HG02840 (cell line): ENCODE measurements around the gene AIRE.

ENCODE experiments used
- ATAC-seq: cut with Tn5 transposase; IDR thresholded peaks from one replicate; pipeline ENCODE4 v1.9.1; 2021; ENCODE audit warnings: mild to moderate bottlenecking, moderate library complexity, moderate number of reproducible peaks; ENCODE audit not compliant: unreplicated experiment, low FRiP score

AIRE gene

DNA sequence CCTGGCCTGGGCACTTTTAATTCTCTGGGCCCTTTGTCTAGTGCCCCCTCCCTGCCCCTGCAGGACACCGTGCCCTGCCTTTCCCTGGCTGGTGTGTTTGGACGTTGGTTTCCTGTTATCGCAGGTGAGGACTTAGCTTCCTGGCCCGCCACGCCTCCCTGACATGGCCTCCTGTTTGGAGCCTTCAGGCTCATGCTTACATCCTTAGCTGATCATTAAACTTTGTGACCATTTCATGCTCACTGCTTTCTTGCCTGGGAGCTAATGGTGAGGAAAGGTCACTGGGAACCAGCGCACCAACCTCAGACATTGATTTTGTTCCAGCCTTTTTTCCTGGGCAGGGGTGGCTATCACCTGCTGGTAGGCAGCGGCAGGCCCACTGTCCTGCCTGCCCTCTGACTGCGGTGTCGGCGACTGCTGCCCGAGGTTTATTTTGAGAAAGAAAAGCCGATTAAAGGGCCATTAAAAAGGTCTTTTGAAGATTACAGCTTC lies 17.9 kb downstream of the AIRE start:
- no peak for ATAC-seq

DNA sequence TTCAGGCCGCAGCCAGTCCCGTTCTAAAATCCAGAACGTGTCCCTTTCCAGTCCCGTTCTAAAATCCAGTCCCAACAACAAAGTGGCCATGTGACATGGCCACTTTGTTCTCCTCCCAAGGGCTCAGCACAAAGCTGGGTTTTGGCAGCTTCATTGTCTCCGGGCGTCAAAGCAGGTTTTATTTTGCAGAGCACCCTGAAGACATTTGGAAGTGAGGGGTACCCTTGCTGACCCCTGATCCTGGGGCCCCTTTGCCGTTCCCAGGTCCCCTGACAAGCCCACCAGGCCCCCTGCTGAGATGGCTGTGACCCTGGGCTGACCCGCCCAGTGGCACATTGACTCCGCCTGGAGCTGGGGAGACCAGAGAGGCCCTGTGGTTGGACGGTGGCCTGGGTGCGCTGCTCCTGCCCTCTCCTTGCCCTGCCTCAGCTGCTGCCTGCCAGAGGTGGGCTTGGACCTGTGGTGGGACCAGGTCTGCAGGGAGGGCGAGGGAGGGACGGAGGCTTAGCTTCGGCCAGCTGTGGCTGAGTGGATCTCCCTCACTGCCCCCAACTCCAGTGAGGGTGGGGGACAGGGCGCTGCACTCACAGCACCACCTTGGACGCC lies 18.4 kb downstream of the AIRE start:
- no peak for ATAC-seq

DNA sequence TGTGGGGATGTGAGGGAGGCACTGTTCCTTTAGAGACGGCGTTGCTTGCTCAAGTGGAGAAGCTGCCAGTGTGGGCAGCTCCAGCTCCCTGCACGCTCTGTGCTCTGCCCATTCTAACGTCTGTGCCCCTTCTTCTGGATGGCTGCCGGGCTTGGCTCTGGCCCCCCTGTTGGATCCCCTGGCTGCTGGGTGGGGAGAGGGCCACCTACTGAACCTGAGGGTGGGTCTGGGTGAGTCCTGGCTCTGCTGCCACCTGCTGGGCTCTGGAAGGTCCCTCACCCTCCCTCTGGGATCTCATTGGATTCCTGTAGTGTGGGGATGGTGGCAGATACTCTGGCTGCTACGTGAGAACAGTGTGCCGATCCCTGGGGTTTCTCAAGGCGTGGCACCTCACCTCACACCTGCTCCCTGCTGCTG lies 19.2 kb downstream of the AIRE start:
- no peak for ATAC-seq

DNA sequence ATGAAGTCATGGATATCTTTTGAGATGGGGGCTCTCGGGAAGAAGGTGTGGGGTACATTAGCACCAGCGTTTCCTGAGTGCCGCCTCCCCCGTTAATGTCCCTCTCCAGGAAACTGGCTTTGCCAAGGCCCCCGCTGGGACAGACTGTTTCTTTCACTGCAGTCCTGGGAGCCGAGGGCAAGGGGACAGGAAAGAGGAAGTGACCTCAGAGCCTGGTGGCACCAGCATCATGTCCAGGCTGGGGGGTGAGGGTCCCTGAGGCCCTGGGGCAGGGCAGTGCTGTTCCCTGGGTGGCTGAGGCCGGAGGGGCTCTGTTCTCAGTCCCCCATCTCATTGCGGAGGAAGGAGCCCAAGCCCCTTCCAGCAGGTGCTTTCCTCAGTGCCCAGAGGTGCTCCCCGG lies 20.0 kb downstream of the AIRE start:
- no peak for ATAC-seq

DNA sequence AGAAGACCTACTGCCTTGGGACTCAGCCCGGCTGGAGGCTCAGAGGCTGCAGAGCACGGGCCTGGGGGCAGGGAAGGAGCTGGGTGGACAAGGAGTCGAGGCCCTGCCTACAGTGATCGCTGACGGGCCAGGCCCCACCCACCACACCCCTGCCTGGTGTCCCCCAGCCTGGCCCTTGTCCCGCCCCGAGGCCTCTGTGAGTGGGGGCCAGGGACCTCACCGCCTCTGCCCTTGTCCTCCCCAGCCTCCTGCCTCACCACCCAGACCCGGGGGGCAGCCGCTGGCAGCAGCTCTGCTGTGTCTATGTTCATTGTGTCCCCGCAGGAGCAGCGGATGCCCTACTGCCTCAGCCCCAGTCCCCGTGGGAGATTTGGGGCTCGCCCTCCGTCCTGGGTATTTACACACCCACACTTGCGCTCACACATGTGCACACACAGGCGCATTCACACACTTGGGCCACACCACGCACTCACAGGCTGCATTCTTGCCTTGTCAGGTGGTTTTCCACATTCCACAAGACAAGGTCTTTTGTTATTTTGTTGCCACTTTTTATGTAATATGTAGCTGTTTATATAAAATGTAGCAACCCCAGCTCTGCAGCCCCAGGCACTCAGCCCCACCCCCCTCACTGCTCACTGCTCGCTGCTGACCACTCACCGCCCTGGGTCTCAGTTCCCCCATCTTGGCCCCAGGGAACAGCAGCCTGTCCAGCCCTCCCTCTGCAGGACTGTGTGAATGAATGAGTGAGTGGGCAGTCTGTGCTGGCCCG lies 21.4 kb downstream of the AIRE start:
- ATAC-seq: no peak

DNA sequence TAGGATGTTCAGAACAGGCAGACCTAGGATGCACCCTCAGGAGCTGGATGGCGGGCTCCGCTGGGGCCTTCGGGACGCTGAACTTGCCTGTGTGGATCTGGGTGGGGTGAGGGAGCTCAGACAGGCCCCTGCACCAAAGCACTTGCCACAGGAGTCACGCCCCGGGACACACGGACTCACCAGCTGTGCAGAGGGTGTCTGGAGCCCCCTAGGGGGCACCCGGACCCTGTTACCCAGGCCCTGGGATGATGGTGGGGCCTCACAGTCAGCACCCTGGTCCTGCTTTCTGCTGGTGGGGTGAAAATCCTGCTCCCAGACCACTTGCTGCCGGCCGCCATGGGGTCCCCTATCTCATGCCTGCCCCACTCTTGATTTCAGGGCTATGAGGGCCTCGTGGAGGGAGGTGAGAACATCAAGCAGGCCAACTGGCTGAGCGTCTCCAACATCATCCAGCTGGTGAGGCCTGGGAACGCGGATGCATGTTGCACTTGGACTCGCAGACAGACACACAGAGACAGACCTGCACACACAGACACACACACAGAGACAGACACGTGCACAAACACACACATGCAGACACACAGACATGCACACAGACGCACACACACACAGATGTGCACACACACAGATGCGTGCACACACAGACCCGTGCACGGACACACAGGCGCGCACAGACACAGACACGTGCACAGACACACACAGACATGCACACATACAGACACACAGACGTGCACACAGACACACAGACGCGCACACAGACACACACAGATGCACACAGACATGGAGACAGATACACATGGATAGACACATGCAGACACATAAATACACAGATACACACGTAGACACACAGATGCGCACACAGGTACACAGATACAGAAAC lies 25.2 kb downstream of the AIRE start:
- no peak for ATAC-seq

DNA sequence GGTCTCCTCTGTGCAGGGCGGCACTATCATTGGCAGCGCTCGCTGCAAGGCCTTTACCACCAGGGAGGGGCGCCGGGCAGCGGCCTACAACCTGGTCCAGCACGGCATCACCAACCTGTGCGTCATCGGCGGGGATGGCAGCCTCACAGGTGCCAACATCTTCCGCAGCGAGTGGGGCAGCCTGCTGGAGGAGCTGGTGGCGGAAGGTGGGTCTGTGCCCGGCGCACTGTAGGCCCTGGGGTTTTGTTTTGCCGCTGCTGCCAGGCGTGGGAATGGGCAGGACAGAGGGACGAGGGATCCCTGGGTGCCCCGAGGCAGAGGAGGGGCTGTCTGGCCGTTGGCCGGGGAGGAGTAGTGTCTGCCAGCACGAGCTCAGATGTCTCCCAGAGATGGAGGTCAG lies 26.4 kb downstream of the AIRE start:
- no peak for ATAC-seq

DNA sequence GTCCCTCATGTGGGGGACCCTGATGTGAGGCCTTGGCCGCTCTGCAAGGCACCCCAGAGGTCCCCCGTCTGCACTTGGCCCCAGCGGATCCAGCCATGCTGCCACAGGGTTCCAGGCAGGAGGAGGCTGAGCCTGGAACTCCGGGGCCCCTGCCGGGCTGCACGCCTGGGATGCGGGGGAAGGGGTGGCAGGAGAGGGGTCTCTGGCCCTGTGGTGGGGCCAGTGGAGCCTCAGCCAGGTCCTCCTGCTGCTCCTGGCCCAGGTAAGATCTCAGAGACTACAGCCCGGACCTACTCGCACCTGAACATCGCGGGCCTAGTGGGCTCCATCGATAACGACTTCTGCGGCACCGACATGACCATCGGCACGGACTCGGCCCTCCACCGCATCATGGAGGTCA lies 27.0 kb downstream of the AIRE start:
- ATAC-seq: no peak

DNA sequence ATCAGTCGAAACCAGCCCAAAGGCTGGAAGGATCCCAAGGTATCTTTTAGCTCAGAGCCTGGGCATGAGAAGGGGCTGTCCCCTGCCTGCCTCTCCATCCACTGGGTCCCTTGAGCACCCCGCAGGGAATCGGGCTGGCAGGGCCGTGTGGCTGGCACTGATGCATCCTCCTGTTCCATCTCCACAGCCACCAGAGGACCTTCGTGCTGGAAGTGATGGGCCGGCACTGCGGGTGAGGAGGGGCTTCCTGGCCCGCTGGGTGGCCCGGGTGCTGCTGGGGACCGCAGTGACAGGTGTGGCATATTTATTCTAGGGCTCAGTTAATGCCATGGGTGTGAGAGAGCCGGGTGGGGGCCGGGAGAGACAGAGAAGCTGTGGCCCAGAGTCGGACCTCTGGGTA lies 27.8 kb downstream of the AIRE start:
- no peak for ATAC-seq

DNA sequence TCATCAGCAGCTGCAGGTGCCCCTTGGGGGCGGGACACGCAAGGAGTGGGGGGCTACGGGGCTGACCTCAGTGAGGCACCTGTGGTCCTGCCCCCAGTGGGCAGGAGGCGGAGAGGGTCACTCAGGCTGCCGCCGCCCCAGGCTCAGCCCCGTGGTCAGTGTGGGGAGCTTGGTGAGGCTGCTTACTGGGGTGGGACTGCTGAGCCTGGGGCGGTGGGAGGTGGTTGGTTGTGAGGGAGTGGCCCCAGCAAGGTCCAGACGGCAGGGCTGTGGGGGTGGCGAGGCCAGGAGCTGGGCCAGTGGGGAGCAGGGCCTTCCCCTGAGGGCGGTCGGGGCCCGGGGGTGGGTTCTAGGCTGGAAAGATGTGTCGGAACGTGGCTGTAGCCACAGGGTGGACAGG lies 28.5 kb downstream of the AIRE start:
- no peak for ATAC-seq

DNA sequence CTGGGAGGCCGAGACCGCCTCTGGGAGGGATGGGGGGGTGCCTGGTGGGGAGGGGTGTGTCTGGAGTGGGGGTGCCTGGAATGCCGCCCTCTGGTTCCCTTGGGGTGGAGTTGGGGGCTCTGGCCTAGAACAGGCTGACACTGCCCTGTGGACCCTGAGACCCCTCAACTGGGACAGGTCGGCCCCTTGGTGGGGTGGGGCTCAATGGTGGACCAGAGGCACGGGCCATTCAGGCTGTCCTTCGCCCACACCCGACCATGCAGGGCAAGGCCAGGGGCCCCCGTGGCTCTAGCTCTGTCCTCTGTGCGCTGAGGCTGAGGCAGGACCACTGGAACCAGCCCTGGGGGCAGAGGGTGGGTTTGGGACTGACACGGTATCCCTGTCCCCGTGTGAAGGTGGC lies 28.9 kb downstream of the AIRE start:
- ATAC-seq: no peak

DNA sequence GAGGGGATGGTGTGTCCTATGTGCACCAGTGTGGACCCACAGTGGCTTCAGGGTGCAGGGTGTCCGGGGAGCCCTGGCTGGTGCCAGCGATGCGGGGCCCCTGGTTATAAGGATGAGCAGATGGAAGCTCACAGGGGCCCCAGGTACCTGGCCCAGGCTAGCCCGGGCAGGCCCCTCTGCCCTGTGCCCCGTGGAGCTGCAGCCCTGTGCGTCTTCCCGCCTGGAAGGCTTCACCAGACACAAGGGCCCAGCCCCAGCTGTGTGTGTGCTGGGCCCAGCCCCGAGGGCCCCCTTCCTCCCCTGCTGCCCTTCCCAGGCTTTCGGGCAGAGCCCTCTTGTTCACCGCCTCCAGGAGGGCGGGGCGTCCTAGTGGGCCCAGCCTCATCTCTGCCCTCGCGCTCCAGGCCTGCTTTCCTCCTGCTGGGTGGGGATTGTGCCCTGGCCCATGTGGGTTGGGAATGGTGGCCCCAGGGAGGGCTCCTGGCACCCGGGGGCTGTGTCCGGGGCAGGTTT lies 30.1 kb downstream of the AIRE start:
- no peak for ATAC-seq

DNA sequence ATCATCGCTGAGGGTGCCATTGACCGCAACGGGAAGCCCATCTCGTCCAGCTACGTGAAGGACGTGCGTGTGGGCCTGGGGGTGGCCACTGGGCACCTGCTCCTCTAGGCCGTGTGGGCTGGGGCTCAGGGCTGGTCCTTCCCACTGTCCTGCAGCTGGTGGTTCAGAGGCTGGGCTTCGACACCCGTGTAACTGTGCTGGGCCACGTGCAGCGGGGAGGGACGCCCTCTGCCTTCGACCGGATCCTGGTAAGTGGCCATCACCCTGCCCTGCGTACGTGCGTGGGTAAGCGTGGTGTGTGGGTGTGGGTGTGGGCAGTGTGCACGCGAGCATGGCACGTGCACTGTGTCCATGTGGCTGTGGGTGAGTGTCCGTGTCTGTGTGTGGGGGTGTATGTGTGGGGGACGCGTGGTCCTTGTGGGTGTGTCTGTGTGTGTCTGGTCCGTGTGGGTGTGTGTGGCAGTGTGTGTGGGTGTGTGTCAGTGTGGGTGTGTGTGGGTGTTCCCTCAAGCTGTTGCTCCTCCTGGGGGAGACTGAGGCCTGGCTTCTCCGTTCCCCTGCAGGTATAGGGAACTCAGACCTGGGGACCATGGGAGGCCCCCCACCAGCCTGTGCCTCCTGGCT lies 30.7 kb downstream of the AIRE start:
- ATAC-seq: no peak

DNA sequence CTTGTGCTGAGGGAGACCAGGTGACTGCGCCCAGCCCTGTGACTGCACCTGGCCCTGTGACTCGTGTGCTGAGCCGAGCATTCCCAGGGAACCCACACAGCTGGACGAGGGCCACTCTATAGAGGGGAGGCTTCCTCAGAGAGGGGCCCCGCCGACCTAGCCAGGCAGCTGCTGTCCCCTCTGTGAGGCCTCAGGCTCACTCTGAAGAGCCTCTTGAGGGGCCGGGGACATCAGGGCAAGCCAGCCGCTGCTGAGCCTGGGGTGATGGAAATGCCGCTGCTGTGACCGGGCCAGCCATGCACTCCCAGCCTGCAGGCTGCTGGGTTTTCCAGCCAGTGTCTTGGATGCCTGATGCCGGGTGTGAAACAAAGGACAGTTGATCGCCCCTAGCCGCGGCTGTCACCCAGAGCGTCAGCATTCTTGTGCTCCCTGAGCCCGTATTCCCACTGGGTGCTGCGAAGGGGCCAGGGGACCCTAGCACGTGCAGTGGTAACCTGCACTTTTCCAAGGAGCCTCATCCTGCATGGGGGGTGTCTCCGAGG lies 31.6 kb downstream of the AIRE start:
- ATAC-seq: no peak

DNA sequence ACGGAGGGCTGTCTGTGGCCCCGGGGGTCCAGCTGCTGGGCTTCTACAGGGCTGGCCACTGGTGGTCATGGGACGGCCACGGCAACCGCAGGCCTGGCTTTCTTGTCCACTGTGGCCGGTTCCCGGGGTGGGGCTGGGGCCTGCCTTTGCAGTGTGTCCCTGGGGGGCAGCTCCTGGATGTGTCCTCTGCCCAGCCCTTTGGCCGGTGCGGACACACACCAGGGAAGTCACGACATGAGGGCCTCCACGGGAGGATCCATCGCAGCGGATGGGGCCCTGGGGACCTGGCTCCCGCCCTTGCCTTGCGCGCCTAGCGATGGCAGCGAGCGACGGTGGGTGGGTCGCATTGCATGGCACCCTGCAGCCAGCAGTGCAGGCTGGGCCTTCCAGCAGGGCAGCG lies 32.2 kb downstream of the AIRE start:
- ATAC-seq: no peak

DNA sequence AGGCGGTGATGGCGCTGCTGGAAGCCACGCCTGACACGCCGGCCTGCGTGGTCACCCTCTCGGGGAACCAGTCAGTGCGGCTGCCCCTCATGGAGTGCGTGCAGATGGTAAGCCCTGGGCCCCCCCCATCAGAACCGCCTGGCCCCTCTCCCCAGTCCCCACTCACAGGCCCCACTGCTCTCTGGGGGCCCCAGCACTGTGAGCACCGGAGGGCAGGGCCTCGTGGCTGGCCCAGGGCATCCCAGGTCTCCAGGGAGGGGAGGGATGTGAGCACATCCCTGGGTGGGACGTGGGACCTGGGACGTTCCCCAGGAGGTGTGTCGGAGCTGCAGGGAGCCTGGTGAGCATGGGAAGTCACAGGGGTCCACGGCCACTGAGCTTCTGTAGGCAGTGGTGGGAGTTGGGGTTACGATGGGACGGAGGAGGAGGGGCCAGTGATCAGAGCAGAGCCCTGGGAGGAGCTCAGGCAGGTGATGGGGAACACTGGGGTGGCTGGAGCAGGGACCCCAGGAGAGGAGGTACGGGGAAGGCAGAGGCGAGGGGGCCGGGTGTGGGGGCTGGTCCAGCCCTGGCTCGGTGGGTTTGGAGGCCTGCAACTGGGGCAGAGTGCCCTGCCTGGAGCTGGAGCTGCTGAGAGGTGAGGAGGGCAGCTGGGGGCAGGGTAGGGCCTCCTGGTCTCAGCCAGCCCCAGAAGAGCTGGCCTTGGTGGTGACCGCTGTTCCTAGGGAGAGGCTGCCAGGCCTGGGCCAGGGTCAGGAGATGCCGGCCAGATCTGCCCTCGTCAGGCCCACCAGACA lies 33.0 kb downstream of the AIRE start:
- no peak for ATAC-seq

DNA sequence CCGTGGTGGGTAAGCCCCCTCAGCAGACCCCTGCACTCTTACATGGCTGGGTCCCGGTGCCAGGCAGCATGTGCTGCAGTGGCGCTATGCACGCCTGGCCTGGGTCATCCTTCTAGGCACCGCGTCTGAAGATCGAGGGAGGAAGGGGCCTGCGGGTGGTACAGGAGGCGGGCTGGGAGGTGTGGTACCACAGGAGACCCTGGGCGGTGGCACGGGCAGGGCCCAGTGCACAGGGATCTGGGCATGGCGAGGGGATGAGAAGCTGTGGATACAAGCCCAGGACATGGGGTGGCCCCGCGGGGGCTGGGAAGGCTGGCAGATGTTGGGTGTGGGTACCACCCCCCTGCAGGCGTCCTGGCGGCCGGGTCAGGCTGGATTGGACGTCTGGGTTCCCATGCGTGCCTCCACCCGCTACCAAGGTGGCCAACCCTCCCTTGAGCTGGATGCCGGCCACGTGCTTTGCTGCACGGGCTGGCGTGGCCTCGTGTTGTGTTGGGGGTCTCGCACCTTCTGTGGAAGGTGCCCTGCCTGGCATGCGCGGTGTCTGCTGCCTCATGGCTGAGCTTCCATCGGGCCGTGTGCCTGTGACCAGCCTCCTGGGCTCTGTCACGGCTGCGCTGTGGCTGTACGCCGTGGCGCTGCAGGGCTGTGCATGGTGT lies 33.9 kb downstream of the AIRE start:
- ATAC-seq: no peak

DNA sequence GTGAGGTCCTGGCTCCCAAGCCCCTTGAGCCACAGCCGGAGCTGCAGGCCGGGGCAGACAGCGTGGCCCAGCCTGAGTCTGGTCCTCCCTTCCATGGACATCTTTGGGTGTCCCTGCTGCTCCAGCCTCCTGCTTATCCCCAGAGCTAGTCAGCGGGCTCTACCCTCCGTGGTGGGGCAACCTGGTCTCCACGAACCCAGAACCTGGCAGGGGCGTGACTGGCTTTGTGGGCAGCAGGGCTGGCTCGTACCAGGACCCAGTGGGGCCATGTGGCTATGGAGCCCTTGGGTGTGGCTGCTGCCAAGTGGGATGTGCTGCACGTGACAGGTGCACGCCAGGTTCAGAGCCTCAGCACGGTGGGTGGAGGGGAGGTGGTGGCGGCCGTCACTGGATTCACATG lies 35.2 kb downstream of the AIRE start:
- no peak for ATAC-seq

DNA sequence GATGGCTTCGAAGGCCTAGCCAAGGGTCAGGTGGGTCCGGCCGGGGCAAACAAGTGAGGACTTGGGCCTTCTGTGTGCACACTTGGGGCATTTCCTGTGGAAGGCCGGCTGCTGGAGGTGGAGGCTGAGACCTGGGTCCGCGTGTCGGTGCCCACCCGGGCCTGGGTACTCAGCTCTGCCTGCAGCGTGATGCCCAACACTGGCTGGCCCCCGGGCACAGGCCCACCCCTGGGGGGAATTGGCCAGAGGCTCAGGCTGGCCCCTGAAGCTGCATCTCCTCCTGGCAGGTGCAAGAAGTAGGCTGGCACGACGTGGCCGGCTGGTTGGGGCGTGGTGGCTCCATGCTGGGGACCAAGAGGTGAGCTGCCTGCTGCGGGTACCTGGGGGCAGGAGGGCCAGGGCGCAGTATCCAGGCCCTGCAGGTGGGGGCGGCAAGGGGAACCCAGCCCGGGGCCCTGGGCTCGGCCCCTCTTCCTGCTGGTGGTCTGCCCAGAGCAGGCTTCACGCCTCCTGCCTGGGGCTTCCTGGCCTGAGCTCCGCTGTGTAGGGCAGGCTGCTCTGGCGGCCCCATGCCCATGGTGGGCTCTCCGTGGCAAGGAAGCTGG lies 36.3 kb downstream of the AIRE start:
- no peak for ATAC-seq
